ENCODE measurements around the gene PRDM8. TPM values are rescaled to one million over a fixed set of nuclear protein-coding genes. Genes with fewer than 3 reads are reported as not detected.

Gene PRDM8
- total RNA-seq, 3 donors from 2014 or later: 1.2 to 7.0 (median 5.9) TPM

GRCh38 chr4:80183250-80184052 lies 13.9 kb upstream of the PRDM8 start:
- intact Hi-C loops (cut with DNase I; ENCODE audit: low total_unique reads): no loop called here
- H3K4me3 ChIP-seq: peak overlapping the region; percentile 60 to 82 (median 63)
- DNase-seq (ENCODE audit: low spot score in 2 of 2): no peak
- H3K36me3 ChIP-seq: no peaks in the 10 kb centered on the region
- H3K4me1 ChIP-seq: peaks cover 0 to 4% of the 10 kb centered on the region in 2 donors
- TF ChIP-seq POLR2A (IDR thresholded peaks at IDR 0.05) (no peak), POLR2AphosphoS5 (IDR thresholded peaks at IDR 0.05) (no peak), CTCF (IDR thresholded peaks at IDR 0.05) (no peak)
- peaks cover 10 to 12% of the 10 kb centered on the region in 2 donors for H3K9me3 ChIP-seq
- peaks cover 0 to 38% of the 10 kb centered on the region in 2 donors for H3K27me3 ChIP-seq
- H3K27ac ChIP-seq: peak overlapping the region; percentile 70 to 89

GRCh38 chr4:80184053-80184824 lies 13.1 kb upstream of the PRDM8 start:
- Histone ChIP-seq H3K4me1 (peaks cover 0 to 4% of the 10 kb centered on the region in 2 donors), H3K27me3 (peaks cover 0 to 46% of the 10 kb centered on the region in 2 donors), H3K27ac (peak overlapping the region; percentile 70 to 89), H3K4me3 (peak overlapping the region; percentile 60 to 82 (median 63)), H3K9me3 (peaks cover 4 to 5% of the 10 kb centered on the region in 2 donors), H3K36me3 (no peaks in the 10 kb centered on the region)
- peak in 1 of 2 donors; percentile 60 for DNase-seq (ENCODE audit: low spot score in 2 of 2)
- TF ChIP-seq CTCF (IDR thresholded peaks at IDR 0.05) (peak in 2 of 3 donors; percentile 41 to 62), POLR2A (IDR thresholded peaks at IDR 0.05) (no peak), POLR2AphosphoS5 (IDR thresholded peaks at IDR 0.05) (peak in 1 of 3 donors; percentile 31)
- intact Hi-C loops (cut with DNase I; ENCODE audit: low total_unique reads): no loop called here

- intact Hi-C loops (cut with DNase I; ENCODE audit: low total_unique reads): no loop called here
- Histone ChIP-seq H3K4me1 (peaks cover 0 to 4% of the 10 kb centered on the region in 2 donors), H3K9me3 (no peaks in the 10 kb centered on the region), H3K27me3 (peaks cover 0 to 55% of the 10 kb centered on the region in 2 donors), H3K27ac (peak overlapping the region; percentile 70 to 89), H3K36me3 (no peaks in the 10 kb centered on the region), H3K4me3 (peak overlapping the region; percentile 60 to 82 (median 63))
- TF ChIP-seq POLR2AphosphoS5 (IDR thresholded peaks at IDR 0.05) (no peak), POLR2A (IDR thresholded peaks at IDR 0.05) (no peak), CTCF (IDR thresholded peaks at IDR 0.05) (no peak)
- DNase-seq (ENCODE audit: low spot score in 2 of 2): no peak
Measured at GRCh38 chr4:80184825-80185756, 12.2 kb upstream of the PRDM8 start.

GRCh38 chr4:80185787-80186548 lies 11.3 kb upstream of the PRDM8 start:
- Histone ChIP-seq H3K4me1 (peaks cover 0 to 4% of the 10 kb centered on the region in 2 donors), H3K9me3 (no peaks in the 10 kb centered on the region), H3K27ac (no peak overlapping the region), H3K36me3 (no peaks in the 10 kb centered on the region), H3K27me3 (peaks cover 0 to 63% of the 10 kb centered on the region in 2 donors), H3K4me3 (peak overlapping the region; percentile 60 to 82 (median 63))
- intact Hi-C loops (cut with DNase I; ENCODE audit: low total_unique reads): no loop called here
- no peak for DNase-seq (ENCODE audit: low spot score in 2 of 2)
- no peak for TF ChIP-seq CTCF (IDR thresholded peaks at IDR 0.05)
- no peak for TF ChIP-seq POLR2AphosphoS5 (IDR thresholded peaks at IDR 0.05)

Measured in breast epithelium (tissue), 4 donors.